Daoy (cell line): ENCODE results near the gene SEMA5A. TPM values are rescaled to one million over a fixed set of nuclear protein-coding genes. Genes with fewer than 3 reads are reported as not detected.

Experiments
- DNase-seq: peaks from one replicate; pipeline ENCODE4 v3.0.0-alpha.2; 2015; ENCODE audit warnings: low read depth
- total RNA-seq: library from RNA; depleted of rRNA; stranded (reverse); fragments of >200 nt; shearing (Covaris generic); gene quantifications from 2 replicates; pipeline ENCODE4 v1.2.3, GENCODE V29; 2014; rRNA removed

Gene SEMA5A
- total RNA-seq = 0.21 and 0.23 TPM in 2 replicates

GRCh38 chr5:9545992-9546851 lies at the start of gene SEMA5A:
SEMA5A (minus strand) TSS chr5:9546075; CDS start chr5:9379946, 166,129 bp downstream.
- peak; percentile 65 for DNase-seq

- DNase-seq = no peak
Observed at GRCh38 chr5:9594913-9595312, 49.0 kb upstream of the SEMA5A start.

- DNase-seq = no peak
Observed at GRCh38 chr5:9589049-9589835, 43.4 kb upstream of the SEMA5A start.

GRCh38 chr5:9588254-9588653 lies 42.4 kb upstream of the SEMA5A start:
- no peak for DNase-seq

GRCh38 chr5:9587135-9587534 lies 41.3 kb upstream of the SEMA5A start:
- no peak for DNase-seq

GRCh38 chr5:9582406-9582805 lies 36.5 kb upstream of the SEMA5A start:
- no peak for DNase-seq

- DNase-seq = no peak
Observed at GRCh38 chr5:9573796-9574195, 27.9 kb upstream of the SEMA5A start.

GRCh38 chr5:9572246-9572645 lies 26.4 kb upstream of the SEMA5A start:
- DNase-seq = no peak

- DNase-seq = no peak
Observed at GRCh38 chr5:9570876-9571275, 25.0 kb upstream of the SEMA5A start.

GRCh38 chr5:9567039-9567438 lies 21.2 kb upstream of the SEMA5A start:
- no peak for DNase-seq

- no peak for DNase-seq
Observed at GRCh38 chr5:9564752-9565151, 18.9 kb upstream of the SEMA5A start.

GRCh38 chr5:9562141-9562540 lies 16.3 kb upstream of the SEMA5A start:
- DNase-seq = peak; percentile 84

- DNase-seq = no peak
Observed at GRCh38 chr5:9559965-9560364, 14.1 kb upstream of the SEMA5A start.

GRCh38 chr5:9558319-9558965 lies 12.6 kb upstream of the SEMA5A start:
- no peak for DNase-seq

- DNase-seq = peak; percentile 42
Observed at GRCh38 chr5:9557696-9558095, 11.8 kb upstream of the SEMA5A start.

- DNase-seq = no peak
Observed at GRCh38 chr5:9555961-9556360, 10.1 kb upstream of the SEMA5A start.

- DNase-seq = no peak
Observed at GRCh38 chr5:9554122-9554521, 8.2 kb upstream of the SEMA5A start.

- DNase-seq = no peak
Observed at GRCh38 chr5:9553561-9553960, 7.7 kb upstream of the SEMA5A start.

GRCh38 chr5:9551567-9552537 lies 6.0 kb upstream of the SEMA5A start:
- DNase-seq = no peak

- no peak for DNase-seq
Observed at GRCh38 chr5:9549941-9550340, 4.1 kb upstream of the SEMA5A start.
